RWPE1 (cell line): Measurements from ENCODE around the gene FAM3B.

Experiments used
- CTCF ChIA-PET: fragments of 350-600 bp; sonication (Branson Sonifier 250); formaldehyde crosslinking; extraction: SDS; loops from one replicate; lab custom pipeline; 2021; lab: Yijun Ruan, JAX
- POLR2A ChIA-PET: fragments of 400-600 bp; formaldehyde crosslinking; extraction: SDS; loops from one replicate; lab custom pipeline; 2020; ENCODE audit warnings: antibody characterized with exemption; ENCODE audit not compliant: low non-redundant PET; lab: Yijun Ruan, JAX
- DNase-seq: peaks from one replicate; pipeline ENCODE4 v3.0.0; 2012; ENCODE audit warnings: low spot score
- H3K27ac ChIP-seq: fragments of 450-650 bp; 2 replicates; pipeline ENCODE4 v1.5.1; 2017
- CTCF ChIP-seq: fragments of 450-650 bp; conservative IDR thresholded peaks from 2 replicates; pipeline ENCODE4 v1.5.1; 2017; ENCODE audit warnings: low read depth, mild to moderate bottlenecking

The FAM3B gene

GRCh38 chr21:41377715-41378114, 61.1 kb downstream of the FAM3B start:
- no peak for TF ChIP-seq CTCF
- ChIA-PET CTCF (no interaction called here), POLR2A (no interaction called here)
- H3K27ac ChIP-seq = no peak overlapping the region
- DNase-seq = no peak

DNA sequence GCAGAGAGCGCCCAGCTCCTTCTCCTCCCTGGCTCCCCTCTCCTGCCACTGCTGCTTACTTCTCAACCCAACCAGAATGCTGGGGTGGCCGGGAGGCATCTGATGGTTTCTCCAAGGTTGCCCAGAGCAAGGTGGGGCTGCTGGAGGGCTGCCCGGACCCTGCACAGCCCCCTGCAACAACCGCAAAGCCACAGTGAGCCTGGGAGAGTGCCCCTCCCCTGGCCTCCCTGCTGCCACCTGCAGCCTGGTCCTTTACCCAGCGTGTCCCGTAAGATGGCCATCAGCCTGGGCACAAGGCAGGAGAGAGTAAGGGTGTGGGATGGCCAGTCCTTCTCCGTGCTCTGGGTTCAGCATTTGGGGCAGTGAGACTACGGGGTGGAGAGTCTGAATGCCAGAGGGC, 62.2 kb downstream of the FAM3B start:
- no peak for DNase-seq
- TF ChIP-seq CTCF = no peak
- CTCF ChIA-PET = no interaction called here
- no peak overlapping the region for H3K27ac ChIP-seq
- POLR2A ChIA-PET = no interaction called here

GRCh38 chr21:41379901-41380300, 63.3 kb downstream of the FAM3B start:
- TF ChIP-seq CTCF = no peak
- ChIA-PET CTCF (no interaction called here), POLR2A (no interaction called here)
- H3K27ac ChIP-seq = no peak overlapping the region
- no peak for DNase-seq

GRCh38 chr21:41381731-41382130, 65.1 kb downstream of the FAM3B start:
- DNase-seq = no peak
- ChIA-PET POLR2A (interaction anchor here (0.7 kb wide), 1 partner anchor 115 kb away, joined by 9 read pairs; no protein-coding TSS in a partner anchor), CTCF (interaction anchor here (0.6 kb wide), 1 partner anchor 37 kb away, joined by 3 read pairs; no protein-coding TSS in a partner anchor)
- no peak for TF ChIP-seq CTCF
- H3K27ac ChIP-seq = no peak overlapping the region

- POLR2A ChIA-PET = no interaction called here
- CTCF ChIA-PET = no interaction called here
- no peak for DNase-seq
- no peak overlapping the region for H3K27ac ChIP-seq
- TF ChIP-seq CTCF = no peak
These were observed 70.6 kb downstream of the FAM3B start for GRCh38 chr21:41387042-41387819.

DNA sequence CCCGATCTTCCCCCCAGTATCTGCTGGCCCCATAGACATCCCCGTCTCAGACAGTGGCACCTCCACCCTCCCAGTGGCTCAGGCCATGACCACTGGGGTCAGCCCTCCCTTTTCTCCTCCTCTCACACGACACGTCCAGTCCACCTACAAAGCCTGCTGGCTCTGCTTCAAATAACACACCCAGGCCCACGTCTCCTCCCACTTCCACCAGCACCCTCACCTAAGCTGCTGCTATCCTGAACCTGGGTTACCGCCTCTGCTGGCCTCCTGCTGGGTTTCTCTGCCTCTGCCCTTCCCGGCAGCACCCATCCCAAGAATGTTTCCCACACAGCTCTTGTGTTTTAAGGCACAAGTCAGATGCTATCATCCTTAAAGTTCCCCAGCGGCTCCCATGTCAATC, 71.2 kb downstream of the FAM3B start:
- CTCF ChIA-PET = no interaction called here
- POLR2A ChIA-PET = no interaction called here
- TF ChIP-seq CTCF = no peak
- no peak overlapping the region for H3K27ac ChIP-seq
- no peak for DNase-seq
